DMS53 treated with DMSO at 0.1 percent for 48 hours (cell line): ENCODE measurements around the gene STEAP1B.
"Not testable (repeated sequence)": the region's sequence is repeated elsewhere in the genome, so short reads cannot be mapped to it uniquely, and the experiment has no call there.

Source experiments
- DNase-seq: peaks from one replicate; lab custom pipeline; 2025; ENCODE audit not compliant: unreplicated experiment; lab: John Stamatoyannopoulos, UW

STEAP1B gene

DNA sequence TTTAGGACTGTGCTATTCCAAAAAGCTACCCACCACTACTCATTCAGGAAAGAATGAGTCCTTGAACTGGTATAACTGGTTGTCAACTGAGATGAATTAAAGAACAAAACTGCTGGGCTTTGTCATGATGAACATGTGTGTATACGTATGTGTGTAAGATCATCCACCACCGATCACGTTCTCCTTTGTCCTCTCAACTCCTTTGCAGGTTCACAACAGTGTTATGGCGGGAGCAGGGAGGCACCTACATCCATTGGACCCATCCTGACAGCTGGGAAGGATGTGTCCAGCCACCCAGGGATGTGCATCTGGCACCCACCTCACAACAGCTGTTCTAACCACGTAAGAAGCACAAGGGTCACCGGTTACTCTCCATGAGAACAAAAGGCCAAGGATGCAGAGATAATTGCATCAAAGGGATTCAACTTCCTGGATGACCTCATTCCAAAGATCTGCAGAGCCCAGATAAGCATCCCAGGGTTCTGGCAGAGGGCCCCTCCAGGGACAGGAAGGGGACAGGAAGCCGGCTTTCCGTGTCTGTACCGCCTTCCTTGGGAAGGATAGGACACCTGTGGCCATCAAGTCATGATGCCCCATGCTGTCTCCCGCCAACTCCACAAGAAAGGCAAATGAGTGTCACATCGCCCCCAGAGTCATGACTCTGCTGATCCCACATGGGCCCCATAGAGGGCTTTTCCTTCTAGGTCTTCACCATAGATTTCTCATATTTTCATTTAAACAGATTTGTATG, 66.1 kb downstream of the STEAP1B start:
- DNase-seq = peak; percentile 100

DNA sequence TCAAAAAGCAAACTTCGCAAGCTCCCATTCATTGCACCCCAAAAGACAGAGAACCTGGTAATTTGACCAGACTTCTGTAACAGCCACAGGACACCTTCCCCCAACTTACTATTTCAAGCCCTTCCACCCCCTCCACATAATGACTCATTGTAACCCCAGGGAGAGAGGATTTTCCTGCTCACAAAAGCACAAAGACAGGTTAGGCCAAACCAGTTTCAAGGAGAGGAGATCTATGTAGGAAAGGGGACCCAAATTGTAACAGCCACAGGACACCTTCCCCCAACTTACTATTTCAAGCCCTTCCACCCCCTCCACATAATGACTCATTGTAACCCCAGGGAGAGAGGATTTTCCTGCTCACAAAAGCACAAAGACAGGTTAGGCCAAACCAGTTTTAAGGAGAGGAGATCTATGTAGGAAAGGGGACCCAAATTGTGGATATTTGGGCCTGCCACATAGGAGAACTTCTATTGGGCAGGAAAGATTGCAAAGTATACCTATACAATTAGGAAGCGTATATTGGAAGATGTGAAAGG, 66.8 kb downstream of the STEAP1B start:
- DNase-seq = not testable (repeated sequence)

DNA sequence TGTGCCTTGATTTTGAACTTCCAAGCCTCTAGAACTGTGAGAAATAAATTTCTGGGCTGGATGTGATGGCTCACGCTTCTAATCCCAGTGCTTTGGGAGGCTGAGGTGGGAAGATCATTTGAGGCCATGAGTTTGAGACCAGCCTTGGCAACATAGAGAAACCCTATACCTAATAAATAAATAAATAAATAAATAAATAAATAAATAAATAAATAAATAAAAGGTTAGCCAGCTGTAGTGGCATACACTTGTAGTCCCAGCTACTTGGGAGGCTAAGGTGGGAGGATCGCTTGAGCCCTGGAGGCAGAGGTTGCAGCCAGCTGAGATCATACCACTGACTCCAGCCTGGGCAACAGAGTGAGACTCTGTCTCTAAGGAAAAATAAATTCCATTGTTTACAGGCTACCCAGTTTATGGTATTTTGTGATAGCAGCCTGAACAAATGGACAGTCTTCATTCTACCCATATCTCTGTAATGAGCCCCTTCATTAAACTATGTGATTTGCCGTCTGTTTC, 67.7 kb downstream of the STEAP1B start:
- no peak for DNase-seq

DNA sequence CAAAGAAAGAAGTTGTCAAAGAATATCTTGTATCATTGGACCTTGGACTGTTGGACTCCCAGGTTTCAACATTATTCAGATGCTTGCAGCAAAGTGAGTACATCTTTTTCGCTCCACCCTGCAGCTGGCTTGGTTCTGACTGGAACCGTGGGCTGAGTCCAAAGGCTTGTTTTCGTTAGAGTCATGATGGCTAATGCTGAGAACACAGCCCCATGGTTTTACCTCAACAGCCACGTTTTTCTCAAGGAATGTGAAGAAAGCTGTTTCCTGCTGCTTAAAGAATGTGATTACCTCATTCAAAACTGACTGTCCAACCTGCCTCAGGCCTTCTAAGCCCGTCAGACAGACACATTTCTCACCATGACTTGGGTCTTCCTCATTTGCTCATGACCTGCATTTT, 69.5 kb downstream of the STEAP1B start:
- DNase-seq = no peak

DNA sequence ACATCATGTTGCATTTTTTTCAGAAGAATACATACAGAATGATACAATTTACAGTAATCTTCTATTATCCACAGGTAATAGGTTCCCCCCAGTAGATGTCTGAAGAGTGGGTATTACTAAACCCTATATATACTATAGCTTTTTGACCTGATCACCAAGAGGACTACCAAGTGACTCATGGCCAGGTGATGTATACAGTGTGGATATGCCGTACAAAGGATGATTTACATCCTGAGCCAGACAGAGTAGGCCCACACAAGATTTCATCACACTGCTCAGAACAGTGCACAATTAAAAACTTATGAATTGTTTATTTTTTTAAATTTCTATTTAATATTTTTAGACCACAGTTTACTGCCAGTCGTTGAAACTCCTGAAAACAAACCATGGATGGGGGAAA, 70.6 kb downstream of the STEAP1B start:
- peak; percentile 60 for DNase-seq

DNA sequence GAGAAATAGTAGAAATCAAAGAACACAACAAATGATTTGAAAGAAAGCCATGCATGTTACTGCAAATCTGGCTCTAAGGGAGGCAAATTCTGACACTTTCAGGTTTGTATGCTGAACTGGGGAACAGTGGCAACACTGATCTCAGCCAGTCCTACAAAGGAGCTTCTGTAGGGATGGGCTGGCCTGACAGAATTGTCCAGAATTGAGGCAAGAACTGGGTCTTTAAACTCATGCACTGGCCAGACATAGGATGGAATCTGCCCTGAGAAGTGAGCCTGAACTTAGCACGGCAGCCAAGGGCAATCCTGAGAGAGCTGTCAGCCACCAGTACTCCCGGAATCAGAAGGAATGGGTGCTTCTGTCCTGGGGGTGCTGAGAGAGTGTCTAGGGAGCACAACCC, 72.1 kb downstream of the STEAP1B start:
- no peak for DNase-seq

DNA sequence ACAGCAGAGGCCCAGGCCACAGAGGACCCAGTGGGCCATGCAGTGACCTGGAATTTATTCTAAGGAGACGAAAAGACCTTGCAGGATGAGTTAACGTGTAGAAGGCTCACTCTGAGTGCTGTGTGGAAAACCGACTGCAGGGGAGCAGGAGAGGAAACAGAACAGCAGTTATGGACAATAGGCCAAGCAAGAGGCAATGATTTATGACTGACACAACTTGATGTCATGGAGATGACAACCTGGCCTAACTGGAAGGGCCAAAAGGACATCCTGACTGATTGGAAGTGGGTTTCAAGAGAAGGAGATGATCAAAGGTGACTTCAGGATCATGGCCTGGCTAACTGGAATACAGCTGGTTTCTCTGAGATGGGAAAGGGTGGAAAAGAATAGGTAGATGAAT, 72.9 kb downstream of the STEAP1B start:
- peak; percentile 78 for DNase-seq

DNA sequence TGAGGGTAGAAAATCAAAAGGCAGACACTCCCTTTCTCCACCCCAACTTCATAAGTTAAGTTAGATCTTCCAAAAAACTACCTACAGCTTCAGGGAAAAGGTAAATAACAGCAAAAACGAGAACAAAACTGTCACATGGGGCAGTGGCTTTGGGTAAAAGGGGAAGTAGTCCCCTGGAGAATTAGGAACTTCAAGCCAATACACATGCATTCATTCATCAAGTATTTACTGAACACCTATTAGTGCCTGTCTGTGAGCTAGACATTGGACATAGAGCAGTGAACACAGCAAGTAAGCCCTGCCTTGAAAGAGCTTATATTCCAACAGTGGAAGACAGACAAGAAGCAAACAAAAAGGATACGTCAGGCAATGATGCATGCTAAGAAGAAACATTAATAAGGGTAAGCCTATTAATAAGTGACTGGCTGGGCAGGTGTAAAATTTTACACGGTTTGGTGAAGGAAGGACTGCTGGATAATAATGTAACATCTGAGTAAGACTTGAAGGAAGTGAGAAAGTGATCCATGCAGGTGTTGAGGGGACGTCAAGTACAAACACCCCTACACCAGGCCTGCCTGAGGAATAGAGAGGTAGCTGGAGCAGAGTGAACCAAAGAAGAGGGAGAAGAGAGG, 73.4 kb downstream of the STEAP1B start:
- no peak for DNase-seq

DNA sequence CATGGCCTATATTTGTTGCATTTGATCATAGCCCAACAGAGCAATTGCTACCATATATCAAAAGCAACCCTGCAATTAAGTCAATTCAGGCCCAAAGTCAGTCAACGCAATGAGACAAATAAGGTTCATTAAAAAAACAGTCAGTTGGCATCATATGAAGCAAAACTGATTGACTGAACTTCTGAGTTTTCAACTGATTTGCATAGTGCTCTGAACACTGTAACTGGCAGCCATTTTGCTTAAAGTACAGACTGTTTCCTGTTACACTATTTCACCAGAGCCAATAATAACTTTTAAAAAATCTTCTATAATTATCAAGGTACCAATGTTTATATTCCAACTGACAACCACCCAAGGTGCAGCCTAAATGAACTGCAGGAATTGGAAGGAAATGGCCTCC, 74.6 kb downstream of the STEAP1B start:
- DNase-seq = no peak

DNA sequence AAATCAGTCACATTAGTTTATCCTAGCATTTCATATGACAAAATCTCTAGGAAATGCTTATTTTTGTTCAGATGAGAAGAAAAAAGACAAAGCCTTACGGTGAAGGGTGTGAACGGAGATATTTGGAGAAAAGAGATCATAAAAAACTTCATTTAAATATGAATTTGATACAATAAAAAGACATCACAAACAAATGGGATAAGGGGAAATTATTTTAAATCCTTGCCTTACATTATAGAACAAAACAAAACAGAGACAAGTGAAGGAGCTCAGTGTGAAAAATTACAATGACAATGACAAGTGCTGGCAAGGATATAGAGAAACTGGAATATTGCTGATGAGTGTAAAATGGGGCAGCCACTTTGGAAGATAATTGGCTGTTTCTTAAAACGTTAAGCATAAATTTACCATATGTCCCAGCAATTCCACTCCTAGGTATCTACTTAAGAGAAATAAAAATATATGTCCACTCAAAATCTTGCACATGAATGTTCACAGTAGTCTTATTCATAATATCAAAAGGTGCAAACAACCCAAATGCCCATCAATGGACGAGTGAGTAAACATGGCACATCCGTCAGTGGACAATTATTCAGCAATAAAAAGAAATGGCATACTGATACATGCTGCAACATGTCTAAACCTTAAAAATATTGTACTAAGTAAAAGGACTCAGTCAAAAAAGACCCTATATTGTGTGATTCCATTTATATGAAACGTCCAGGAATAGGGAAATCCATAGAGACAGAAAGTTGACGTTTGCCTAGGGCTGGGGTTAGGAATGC, 77.0 kb downstream of the STEAP1B start:
- no peak for DNase-seq

DNA sequence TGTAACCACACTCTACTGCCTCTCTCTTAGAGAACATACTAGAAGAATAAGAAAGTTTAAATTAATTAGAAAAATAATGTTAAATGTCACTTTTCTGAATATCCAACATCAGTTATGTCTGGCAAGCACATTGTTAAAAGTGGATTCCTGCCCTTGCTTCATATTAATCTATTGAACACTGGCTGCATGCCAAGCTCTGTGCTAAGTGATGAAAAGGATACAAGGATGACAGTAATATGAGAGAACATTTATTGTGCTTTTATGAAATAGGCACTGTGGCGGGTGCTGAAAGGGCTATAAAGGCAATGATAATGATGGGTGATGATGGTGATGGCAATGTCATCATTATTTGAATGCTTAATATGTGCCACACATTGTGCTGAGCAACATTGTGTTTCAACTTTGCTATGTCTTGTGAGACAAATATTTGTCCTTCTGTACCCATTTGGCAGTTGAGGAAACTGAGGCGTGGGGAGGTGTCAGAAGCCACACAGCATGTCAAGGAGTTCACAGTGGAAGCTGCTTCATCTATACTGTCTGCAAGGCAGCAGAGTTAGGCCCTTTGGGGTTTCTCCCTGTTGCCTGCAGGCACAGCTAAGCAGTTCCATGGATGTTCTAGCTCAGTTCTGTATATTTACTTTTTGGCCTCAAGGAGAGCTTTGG, 78.9 kb downstream of the STEAP1B start:
- no peak for DNase-seq

DNA sequence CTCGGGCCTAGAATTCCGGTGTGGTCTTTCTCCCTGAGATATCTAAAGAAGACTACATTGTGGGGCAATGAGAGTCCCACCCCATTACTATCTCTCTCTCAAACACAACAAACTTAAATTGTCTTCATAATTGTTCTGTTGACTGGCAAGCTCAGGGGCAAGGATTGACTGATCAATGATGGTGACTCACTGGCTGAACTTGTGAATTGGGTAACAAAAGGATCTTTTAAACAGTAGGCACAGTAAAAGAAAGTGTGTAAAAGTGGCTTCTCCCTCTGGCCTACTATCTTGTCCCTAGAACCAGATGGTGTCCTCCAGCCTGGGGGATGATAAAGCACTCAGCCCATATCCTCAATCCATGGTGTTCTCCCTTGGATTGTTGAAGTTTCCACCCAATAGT, 80.0 kb downstream of the STEAP1B start:
- no peak for DNase-seq

DNA sequence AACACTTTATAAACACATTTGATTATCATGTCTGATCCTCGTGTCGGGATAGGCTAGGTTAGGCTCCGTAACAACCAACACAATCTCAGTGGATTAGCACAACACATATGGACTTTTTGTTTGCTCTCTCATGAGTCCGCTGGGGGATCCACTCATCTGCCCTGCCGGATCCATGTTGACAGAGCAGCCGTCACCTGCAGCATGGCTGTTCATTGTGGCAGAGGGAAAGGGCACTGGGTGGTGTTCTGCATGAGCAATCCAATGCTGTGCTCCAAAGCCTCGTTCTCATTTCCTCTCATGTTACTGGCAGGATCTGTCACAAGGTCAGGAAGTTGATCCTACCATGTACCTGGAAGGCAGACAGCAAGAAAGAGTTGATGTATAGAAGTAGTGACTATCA, 80.5 kb downstream of the STEAP1B start:
- DNase-seq = peak; percentile 41

DNA sequence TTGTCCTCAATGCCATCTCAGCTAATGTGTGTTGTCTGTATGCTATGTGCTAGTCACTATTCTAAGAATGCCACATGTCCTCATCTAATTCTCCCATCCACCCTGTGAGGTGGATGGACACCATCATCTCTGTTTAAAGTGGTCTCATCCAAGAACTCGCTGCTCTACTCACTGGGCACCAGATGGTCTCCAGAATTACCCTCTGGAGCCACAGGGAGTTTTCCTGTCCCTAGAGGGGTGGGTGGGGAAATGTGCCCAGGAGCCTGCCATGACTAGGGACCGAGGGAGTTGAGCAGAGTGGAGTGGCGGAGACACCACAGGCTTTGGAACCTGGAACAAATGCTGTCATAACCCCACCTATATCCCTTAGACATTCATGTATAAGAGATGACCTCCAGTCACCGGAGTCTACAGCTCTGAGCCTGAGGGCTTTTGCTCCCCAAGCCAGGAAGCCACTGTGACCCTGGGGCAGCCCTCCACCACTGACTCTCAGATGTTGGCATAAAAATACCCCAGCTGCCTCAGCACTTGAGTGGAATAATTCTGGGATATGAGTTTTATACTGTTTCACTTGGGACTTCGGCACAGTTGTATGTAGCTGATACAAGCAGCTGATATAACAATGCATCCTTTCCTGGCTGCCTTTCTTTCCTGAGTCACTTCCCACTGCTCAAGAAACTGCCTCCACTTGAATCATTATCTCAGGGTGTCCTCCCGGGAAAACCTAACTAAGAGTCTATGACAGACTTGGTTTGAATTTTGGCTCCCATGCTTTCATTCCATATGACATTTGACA, 81.5 kb downstream of the STEAP1B start:
- no peak for DNase-seq

DNA sequence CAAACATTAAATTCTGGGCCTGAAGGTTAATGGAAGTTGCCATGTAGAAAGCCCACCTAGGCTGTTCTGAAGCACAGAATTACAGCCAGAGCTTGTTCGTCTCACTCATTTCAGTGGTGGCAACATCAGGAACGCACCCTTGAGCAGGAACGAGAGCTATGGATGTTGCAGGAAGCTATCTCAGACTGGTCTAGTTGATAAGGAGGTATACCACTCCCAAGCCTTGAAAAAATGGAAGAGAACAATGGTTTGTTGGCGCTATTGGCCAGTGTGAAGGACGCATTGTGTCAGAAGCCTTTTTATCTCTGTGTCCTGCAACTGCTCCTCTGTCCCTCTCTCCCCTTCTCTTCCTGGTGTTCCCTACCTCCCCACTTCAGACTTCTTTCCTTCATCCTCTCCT, 82.1 kb downstream of the STEAP1B start:
- no peak for DNase-seq

DNA sequence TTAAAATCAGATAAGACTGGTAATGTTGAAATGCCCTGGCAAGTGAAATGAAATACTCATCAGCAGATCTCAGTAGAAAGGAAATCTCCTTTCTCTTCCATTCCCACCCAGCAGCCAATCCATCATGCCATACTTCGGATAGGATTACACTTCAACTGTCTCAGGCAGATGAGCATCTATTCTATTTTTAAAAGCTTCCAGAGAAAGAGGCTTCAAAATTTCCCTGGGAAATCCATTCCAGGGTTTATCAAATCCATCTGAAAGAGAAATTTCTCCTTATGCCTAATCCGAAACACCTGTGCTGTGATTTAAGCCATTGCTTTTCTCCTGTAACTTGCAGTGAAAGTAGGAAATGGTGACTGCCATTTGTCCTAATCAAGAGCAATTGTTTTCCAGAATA, 82.6 kb downstream of the STEAP1B start:
- DNase-seq = no peak

DNA sequence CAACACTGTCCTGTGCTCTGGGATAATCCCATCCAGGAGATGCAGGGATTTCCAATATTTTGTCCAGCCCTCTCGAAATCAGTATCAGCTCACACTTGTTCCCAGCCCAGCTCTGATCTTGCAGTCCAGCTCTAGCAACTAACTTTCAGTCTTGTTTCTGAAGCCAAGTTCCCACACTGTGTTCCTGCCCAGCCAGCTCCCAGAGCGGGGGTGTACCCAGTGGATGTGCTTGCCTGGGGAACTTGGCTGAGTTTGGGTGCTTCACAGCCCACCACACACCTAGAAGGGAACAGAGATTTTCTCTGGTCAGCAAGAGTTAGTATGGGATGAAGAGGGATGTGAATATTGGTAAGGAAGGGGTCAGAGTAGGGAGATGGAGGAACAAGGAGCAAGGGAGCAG, 85.6 kb downstream of the STEAP1B start:
- no peak for DNase-seq

DNA sequence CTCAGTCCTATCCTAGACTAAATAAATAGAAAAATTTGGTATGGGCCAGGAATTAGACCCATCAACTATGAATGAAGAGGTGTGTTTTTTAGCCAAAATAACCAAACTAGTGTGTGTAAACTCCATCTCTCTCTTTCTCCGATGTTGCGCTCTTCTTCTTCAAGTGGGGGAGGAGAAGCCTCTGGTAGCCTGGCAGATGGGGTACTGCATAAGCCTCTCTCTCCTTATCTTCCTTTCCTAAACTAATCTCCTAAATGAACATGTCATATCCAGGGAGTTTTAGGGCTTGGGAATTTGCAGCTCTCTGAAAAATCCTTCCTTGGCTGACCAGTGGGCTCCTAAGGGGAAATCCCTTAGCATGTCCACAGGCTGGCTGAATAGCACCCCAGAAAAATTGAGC, 86.8 kb downstream of the STEAP1B start:
- no peak for DNase-seq

DNA sequence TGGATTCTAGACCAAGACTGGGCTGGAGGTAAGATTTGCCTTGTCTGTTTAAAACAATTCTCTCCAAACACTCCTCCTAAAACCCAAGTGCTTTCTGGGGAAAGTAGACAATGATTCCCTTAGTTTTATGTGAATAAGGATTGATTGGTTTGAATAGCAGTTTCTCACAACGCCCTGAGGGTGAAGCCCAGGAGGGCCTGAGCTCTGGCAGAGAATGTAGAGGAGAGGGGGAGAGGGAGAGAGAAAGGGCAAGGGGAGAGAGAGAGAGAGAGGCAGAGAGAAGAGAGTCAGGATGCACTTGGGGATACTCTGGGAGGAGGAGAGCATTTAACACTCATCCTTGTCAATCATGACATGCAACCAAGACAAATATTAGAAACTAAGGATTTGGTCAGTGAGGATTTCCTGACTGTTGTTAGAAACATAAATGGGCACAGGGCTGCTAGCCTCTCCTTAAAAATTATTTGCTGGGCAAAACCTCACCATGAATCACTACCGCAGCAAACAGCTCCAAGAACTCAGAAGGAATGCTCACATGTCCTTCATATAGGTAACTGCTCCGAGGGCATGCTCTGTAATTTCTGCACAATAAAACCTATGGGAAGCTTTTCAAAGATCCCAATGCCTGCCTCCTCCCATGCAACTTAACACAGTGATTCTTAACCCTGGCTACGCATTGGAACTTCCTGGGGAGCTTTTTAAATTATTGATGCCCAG, 87.9 kb downstream of the STEAP1B start:
- DNase-seq = no peak

DNA sequence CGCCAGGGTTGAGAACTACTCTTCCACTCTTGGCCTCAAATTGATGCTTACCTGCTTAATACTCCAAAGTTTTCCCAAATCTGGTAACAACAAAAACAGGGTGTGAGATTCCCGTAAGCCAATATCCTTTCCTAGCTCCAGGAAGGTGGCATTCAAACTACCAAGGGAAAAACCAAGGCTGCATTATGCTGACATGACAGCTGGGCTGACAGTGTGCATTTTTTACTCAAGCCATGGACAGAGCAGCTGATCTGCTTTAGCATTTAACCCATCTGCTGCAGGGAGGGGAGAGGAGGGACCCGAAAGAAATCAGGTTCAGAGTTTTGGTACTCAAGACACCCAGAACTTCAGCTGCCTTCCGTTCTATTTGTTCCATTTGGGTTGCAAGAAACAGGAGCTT, 93.3 kb downstream of the STEAP1B start:
- no peak for DNase-seq
